UCSD-AML1 (cell line): ENCODE results near the gene RBMY1J.
"Not testable (repeated sequence)": the region's sequence is repeated elsewhere in the genome, so short reads cannot be mapped to it uniquely, and the experiment has no call there.

Experiments used
- DNase-seq: peaks from one replicate; lab custom pipeline; 2025; ENCODE audit not compliant: unreplicated experiment; lab: John Stamatoyannopoulos, UW

RBMY1J gene

DNA sequence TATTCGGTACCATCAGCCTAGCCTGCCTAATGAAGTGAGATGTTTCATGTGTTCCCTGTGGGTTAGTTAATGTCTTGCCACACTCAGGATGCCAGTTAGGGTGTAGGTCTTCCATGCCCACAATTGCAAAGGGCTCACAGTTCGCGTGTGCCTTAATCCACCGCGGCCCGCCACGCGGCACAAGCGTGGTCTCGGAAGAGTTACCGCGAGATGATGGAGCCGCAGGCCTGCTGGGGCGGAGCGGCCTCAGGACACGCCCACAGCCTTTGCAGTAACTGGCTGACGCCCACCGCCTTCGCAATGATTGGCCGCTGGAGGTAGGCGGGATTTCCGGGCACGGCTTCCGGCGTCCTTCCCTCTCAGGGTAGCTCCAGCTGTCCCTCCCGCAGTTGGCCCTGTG is at the start of gene RBMY1J:
RBMY1J (plus strand) TSS at position 301 of the 400 bp plus-strand sequence. CDS start 2,038 bp downstream, outside the sequence.
- DNase-seq = not testable (repeated sequence)

DNA sequence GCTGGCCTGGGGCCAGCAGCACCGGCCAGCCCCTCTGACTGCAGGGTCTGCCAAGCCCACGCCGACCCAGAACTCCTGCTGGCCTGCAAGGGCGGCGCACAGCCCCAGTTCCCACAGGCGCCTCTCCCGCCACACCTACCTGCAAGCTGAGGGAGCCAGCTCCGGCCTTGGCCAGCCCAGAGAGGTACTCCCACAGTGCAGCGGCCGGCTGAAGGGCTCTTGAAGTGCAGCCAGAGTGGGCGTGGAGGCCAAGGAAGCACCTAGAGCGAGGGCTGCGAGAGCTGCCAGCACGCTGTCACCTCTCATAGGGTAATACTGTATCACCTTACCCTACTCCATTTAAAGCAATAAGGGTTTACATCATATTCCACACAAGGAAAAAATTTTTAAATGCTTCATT is 35.8 kb upstream of the RBMY1J start:
- DNase-seq = no peak

- DNase-seq = no peak
Observed at GRCh38 chrY:22370623-22371022, 32.6 kb upstream of the RBMY1J start.

DNA sequence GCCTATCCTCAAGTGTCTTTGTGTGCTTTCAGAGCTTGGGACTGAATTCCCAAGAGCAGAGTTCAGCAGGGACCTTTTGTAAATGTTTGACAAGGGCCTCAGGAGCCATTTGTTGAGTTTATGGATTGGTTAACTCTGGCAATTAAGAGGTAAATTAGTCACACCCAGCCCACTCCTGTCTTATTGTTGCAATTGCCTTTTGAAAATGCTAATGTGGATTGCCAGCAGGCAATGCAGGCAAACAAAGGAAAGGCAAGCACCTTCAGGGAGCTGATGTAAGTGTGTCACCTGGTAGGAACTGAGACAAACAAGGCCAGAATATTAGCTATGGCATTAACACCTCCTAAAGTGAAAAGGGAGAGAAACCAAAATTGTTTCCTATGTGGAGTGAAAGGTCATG is 29.7 kb upstream of the RBMY1J start:
- no peak for DNase-seq

- not testable (repeated sequence) for DNase-seq
Observed at GRCh38 chrY:22444718-22445396, 41.6 kb downstream of the RBMY1J start.

DNA sequence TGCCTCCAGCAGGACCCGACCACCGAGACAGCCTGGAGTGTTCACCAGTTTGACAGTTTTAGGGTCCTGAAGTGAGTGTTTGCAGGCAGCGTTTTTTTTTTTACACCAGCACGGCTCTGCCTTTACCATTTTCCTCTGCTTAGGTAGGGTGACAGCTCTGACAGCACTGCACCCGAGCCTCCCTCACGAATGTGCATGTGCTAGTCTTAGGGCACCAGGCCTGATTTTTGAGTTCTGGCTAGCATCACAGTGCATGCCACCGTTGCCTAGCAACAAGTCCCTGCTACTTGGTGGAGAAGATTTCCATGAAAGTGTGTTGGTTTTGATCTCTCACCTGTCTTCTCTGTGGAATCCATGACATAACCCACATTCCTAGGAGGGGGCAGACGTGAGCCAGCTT is 52.3 kb downstream of the RBMY1J start:
- DNase-seq = not testable (repeated sequence)

DNA sequence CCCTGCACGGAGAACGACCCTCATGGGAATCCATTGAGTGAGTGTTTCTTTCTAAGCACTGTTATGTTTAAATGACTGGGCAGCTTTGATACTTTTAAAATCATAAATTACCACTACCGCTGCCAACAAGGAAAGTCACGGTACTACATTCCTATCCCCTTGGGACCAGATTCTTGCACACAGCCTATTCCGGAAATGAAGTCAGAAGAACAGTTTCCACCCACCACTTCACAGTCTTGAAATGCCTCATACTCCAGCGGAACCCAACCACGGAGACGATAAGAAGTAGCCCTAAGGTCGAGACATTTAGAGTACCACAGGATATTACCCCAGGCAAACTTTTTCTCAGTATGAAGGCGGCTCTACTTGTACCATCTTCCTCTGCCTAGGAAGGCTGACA is 58.8 kb downstream of the RBMY1J start:
- DNase-seq = not testable (repeated sequence)
